ENCODE data around the gene RPA1. TPM values are rescaled to one million over a fixed set of nuclear protein-coding genes. Genes with fewer than 3 reads are reported as not detected.

RPA1 gene
- total RNA-seq, 1 experiment from 2014 or later, result 201 TPM

GRCh38 chr17:1787301-1787902, 42.4 kb upstream of the RPA1 start:
- Histone ChIP-seq H3K4me1 (replicated peaks; ENCODE audit: insufficient read depth) (peaks cover 10% of the 10 kb centered on the region), H3K9me2 (ENCODE audit: insufficient read depth) (no peaks in the 10 kb centered on the region), H3K4me2 (peak overlapping the region; percentile 27; the same call in 1 of the 2 replicates), H3K27ac (peak overlapping the region; percentile 35; the same call in 1 of the 2 replicates), H3K79me2 (ENCODE audit: low read depth) (0 out of 2 replicates have a peak, but pooled peaks cover 3% of the 10 kb centered on the region), H3K4me3 (no peak overlapping the region), H4K20me1 (ENCODE audit: insufficient read depth) (no peaks in the 10 kb centered on the region), H3K27me3 (ENCODE audit: insufficient read depth, low read depth) (no peaks in the 10 kb centered on the region), H3K9me3 (ENCODE audit: insufficient read depth, low read depth) (no peaks in the 10 kb centered on the region), H3F3A (ENCODE audit: insufficient read depth, low read depth) (peaks cover 17% of the 10 kb centered on the region; the same call in 1 of the 2 replicates), H3K36me3 (ENCODE audit: low read depth) (no peaks in the 10 kb centered on the region; the same call in 1 of the 2 replicates), H2AFZ (no peak overlapping the region)
- CTCF ChIA-PET, result interaction anchor here (0.7 kb wide), 1 partner anchor 66 kb away, joined by 3 read pairs; no protein-coding TSS in a partner anchor
- no peak for TF ChIP-seq EZH2 (IDR thresholded peaks at IDR 0.05; ENCODE audit: low read depth)
- TF ChIP-seq, protein P1, sequence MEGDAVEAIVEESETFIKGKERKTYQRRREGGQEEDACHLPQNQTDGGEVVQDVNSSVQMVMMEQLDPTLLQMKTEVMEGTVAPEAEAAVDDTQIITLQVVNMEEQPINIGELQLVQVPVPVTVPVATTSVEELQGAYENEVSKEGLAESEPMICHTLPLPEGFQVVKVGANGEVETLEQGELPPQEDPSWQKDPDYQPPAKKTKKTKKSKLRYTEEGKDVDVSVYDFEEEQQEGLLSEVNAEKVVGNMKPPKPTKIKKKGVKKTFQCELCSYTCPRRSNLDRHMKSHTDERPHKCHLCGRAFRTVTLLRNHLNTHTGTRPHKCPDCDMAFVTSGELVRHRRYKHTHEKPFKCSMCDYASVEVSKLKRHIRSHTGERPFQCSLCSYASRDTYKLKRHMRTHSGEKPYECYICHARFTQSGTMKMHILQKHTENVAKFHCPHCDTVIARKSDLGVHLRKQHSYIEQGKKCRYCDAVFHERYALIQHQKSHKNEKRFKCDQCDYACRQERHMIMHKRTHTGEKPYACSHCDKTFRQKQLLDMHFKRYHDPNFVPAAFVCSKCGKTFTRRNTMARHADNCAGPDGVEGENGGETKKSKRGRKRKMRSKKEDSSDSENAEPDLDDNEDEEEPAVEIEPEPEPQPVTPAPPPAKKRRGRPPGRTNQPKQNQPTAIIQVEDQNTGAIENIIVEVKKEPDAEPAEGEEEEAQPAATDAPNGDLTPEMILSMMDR (conservative IDR thresholded peaks at IDR 0.05), result no peak
- DNase-seq, result peak; percentile 61 to 76
- POLR2A ChIA-PET (ENCODE audit: unreplicated experiment), result interaction anchor here (0.6 to 1.0 kb wide), 3 partner anchors 42 to 89 kb away, joined by 4 to 9 read pairs (median 4); partner anchors contain the start of genes RPA1 and SMYD4
- intact Hi-C loops (cut with micrococcal nuclease; ENCODE audit: unreplicated experiment), result loop anchor here (2.0 kb wide), 1 partner anchor 73 kb away; no protein-coding TSS in a partner anchor
- BruUV-seq (replicated peaks), result no TSS peak

- Histone ChIP-seq H3K27me3 (ENCODE audit: insufficient read depth, low read depth) (no peaks in the 10 kb centered on the region), H3K4me3 (no peak overlapping the region), H4K20me1 (ENCODE audit: insufficient read depth) (no peaks in the 10 kb centered on the region; the same call in 1 of the 2 replicates), H3K4me1 (replicated peaks; ENCODE audit: insufficient read depth) (peaks cover 10% of the 10 kb centered on the region), H3K36me3 (ENCODE audit: low read depth) (no peaks in the 10 kb centered on the region; the same call in 1 of the 2 replicates), H3K4me2 (no peak overlapping the region), H3K9me2 (ENCODE audit: insufficient read depth) (no peaks in the 10 kb centered on the region), H2AFZ (no peak overlapping the region), H3K27ac (no peak overlapping the region), H3K9me3 (ENCODE audit: insufficient read depth, low read depth) (no peaks in the 10 kb centered on the region), H3F3A (ENCODE audit: insufficient read depth, low read depth) (peaks cover 20% of the 10 kb centered on the region; the same call in 1 of the 2 replicates), H3K79me2 (ENCODE audit: low read depth) (0 out of 2 replicates have a peak, but pooled peaks cover 3% of the 10 kb centered on the region)
- POLR2A ChIA-PET (ENCODE audit: unreplicated experiment), result interaction anchor here (0.7 kb wide), 1 partner anchor 39 kb away, joined by 4 read pairs; no protein-coding TSS in a partner anchor
- BruUV-seq (replicated peaks), result no TSS peak
- no peak for DNase-seq
- TF ChIP-seq, protein P1 (conservative IDR thresholded peaks at IDR 0.05), result no peak
- no peak for TF ChIP-seq EZH2 (IDR thresholded peaks at IDR 0.05; ENCODE audit: low read depth)
- CTCF ChIA-PET, result no interaction called here
- intact Hi-C loops (cut with micrococcal nuclease; ENCODE audit: unreplicated experiment), result no loop called here
These were observed 39.9 kb upstream of the RPA1 start for GRCh38 chr17:1789936-1790335.

- intact Hi-C loops (cut with micrococcal nuclease; ENCODE audit: unreplicated experiment), result no loop called here
- H3K79me2 ChIP-seq (ENCODE audit: low read depth), result peaks cover 3% of the 10 kb centered on the region; the same call in 1 of the 2 replicates
- peaks cover 4% of the 10 kb centered on the region for H3K4me1 ChIP-seq (replicated peaks; ENCODE audit: insufficient read depth)
- H3K27ac ChIP-seq, result no peak overlapping the region
- H3K4me3 ChIP-seq, result no peak overlapping the region
- no peak for DNase-seq
- TF ChIP-seq EZH2 (IDR thresholded peaks at IDR 0.05; ENCODE audit: low read depth), result no peak
- TF ChIP-seq, protein P1 (conservative IDR thresholded peaks at IDR 0.05), result no peak
- H3K9me2 ChIP-seq (ENCODE audit: insufficient read depth), result no peaks in the 10 kb centered on the region
- peaks cover 3% of the 10 kb centered on the region; the same call in 1 of the 2 replicates for H4K20me1 ChIP-seq (ENCODE audit: insufficient read depth)
- no peaks in the 10 kb centered on the region for H3K9me3 ChIP-seq (ENCODE audit: insufficient read depth, low read depth)
- H2AFZ ChIP-seq, result no peak overlapping the region
- no TSS peak for BruUV-seq (replicated peaks)
- no peaks in the 10 kb centered on the region for H3K36me3 ChIP-seq (ENCODE audit: low read depth)
- no peaks in the 10 kb centered on the region for H3K27me3 ChIP-seq (ENCODE audit: insufficient read depth, low read depth)
- CTCF ChIA-PET, result interaction anchor here (0.7 kb wide), 1 partner anchor 277 kb away, joined by 7 read pairs; no protein-coding TSS in a partner anchor
- H3K4me2 ChIP-seq, result no peak overlapping the region
- peaks cover 21% of the 10 kb centered on the region; the same call in 1 of the 2 replicates for H3F3A ChIP-seq (ENCODE audit: insufficient read depth, low read depth)
- POLR2A ChIA-PET (ENCODE audit: unreplicated experiment), result interaction anchor here (0.6 kb wide), 2 partner anchors 72 to 241 kb away, joined by 5 to 9 read pairs; no protein-coding TSS in a partner anchor
These were observed 37.0 kb upstream of the RPA1 start for GRCh38 chr17:1792495-1793446.

All from PC-9 (cell line).